Measurements from ENCODE around the gene LY6G5B. TPM values are rescaled to one million over a fixed set of nuclear protein-coding genes. Genes with fewer than 3 reads are reported as not detected.

Gene LY6G5B
- total RNA-seq, 2 donors from 2014 or later: 13.9 to 17.0 TPM

GRCh38 chr6:31658983-31659648, 10.7 kb upstream of the LY6G5B start:
- DNase-seq: no peak
- no peaks in the 10 kb centered on the region for H3K27me3 Mint-ChIP-seq (ENCODE audit: insufficient read depth)
- H3K36me3 Mint-ChIP-seq (ENCODE audit: low read depth): peaks cover 39% of the 10 kb centered on the region
- Histone ChIP-seq H3K36me3 (ENCODE audit: control insufficient read depth, insufficient read depth, low read length) (peaks cover 21% of the 10 kb centered on the region), H3K4me1 (ENCODE audit: control insufficient read depth, insufficient read depth, low read length) (peaks cover 11% of the 10 kb centered on the region), H3K27ac (ENCODE audit: low read depth, low read length) (no peak overlapping the region), H3K9me3 (ENCODE audit: control insufficient read depth, low read length) (no peaks in the 10 kb centered on the region), H3K27me3 (ENCODE audit: control insufficient read depth, insufficient read depth, low read length, poor library complexity, severe bottlenecking) (no peaks in the 10 kb centered on the region), H3K4me3 (ENCODE audit: low read length) (peak overlapping the region; percentile 99), H3K9ac (ENCODE audit: extremely low read depth, low read length, poor library complexity, severe bottlenecking) (no peak overlapping the region)
- H3K4me3 Mint-ChIP-seq: peak overlapping the region; percentile 83
- no peaks in the 10 kb centered on the region for H3K9me3 Mint-ChIP-seq
- TF ChIP-seq, protein P1, sequence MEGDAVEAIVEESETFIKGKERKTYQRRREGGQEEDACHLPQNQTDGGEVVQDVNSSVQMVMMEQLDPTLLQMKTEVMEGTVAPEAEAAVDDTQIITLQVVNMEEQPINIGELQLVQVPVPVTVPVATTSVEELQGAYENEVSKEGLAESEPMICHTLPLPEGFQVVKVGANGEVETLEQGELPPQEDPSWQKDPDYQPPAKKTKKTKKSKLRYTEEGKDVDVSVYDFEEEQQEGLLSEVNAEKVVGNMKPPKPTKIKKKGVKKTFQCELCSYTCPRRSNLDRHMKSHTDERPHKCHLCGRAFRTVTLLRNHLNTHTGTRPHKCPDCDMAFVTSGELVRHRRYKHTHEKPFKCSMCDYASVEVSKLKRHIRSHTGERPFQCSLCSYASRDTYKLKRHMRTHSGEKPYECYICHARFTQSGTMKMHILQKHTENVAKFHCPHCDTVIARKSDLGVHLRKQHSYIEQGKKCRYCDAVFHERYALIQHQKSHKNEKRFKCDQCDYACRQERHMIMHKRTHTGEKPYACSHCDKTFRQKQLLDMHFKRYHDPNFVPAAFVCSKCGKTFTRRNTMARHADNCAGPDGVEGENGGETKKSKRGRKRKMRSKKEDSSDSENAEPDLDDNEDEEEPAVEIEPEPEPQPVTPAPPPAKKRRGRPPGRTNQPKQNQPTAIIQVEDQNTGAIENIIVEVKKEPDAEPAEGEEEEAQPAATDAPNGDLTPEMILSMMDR (conservative IDR thresholded peaks at IDR 0.05): no peak
- peaks cover 27% of the 10 kb centered on the region for H3K4me1 Mint-ChIP-seq
- H3K27ac Mint-ChIP-seq: peak overlapping the region; percentile 92
- WGBS, 2 experiments (ENCODE audit: insufficient coverage in 1 of 2, insufficient read length in 1 of 2): 93 to 100% methylated on average over 5 to 13 of the region's 13 CpGs

- Histone ChIP-seq H3K27ac (ENCODE audit: low read depth, low read length) (peak overlapping the region; percentile 73), H3K9me3 (ENCODE audit: control insufficient read depth, low read length) (no peaks in the 10 kb centered on the region), H3K4me1 (ENCODE audit: control insufficient read depth, insufficient read depth, low read length) (peaks cover 11% of the 10 kb centered on the region), H3K27me3 (ENCODE audit: control insufficient read depth, insufficient read depth, low read length, poor library complexity, severe bottlenecking) (no peaks in the 10 kb centered on the region), H3K9ac (ENCODE audit: extremely low read depth, low read length, poor library complexity, severe bottlenecking) (peak overlapping the region; percentile 75), H3K4me3 (ENCODE audit: low read length) (peak overlapping the region; percentile 99), H3K36me3 (ENCODE audit: control insufficient read depth, insufficient read depth, low read length) (peaks cover 21% of the 10 kb centered on the region)
- H3K27me3 Mint-ChIP-seq (ENCODE audit: insufficient read depth): no peaks in the 10 kb centered on the region
- 57 to 70% methylated on average over 9 to 13 of the region's 13 CpGs for WGBS, 2 experiments (ENCODE audit: insufficient coverage in 1 of 2, insufficient read length in 1 of 2)
- TF ChIP-seq, protein P1 (conservative IDR thresholded peaks at IDR 0.05): no peak
- peak overlapping the region; percentile 83 for H3K4me3 Mint-ChIP-seq
- H3K9me3 Mint-ChIP-seq: no peaks in the 10 kb centered on the region
- peaks cover 41% of the 10 kb centered on the region for H3K36me3 Mint-ChIP-seq (ENCODE audit: low read depth)
- peak overlapping the region; percentile 92 for H3K27ac Mint-ChIP-seq
- DNase-seq: peak; percentile 70
- H3K4me1 Mint-ChIP-seq: peaks cover 34% of the 10 kb centered on the region
These were observed 10.0 kb upstream of the LY6G5B start for GRCh38 chr6:31659649-31660380.

DNA sequence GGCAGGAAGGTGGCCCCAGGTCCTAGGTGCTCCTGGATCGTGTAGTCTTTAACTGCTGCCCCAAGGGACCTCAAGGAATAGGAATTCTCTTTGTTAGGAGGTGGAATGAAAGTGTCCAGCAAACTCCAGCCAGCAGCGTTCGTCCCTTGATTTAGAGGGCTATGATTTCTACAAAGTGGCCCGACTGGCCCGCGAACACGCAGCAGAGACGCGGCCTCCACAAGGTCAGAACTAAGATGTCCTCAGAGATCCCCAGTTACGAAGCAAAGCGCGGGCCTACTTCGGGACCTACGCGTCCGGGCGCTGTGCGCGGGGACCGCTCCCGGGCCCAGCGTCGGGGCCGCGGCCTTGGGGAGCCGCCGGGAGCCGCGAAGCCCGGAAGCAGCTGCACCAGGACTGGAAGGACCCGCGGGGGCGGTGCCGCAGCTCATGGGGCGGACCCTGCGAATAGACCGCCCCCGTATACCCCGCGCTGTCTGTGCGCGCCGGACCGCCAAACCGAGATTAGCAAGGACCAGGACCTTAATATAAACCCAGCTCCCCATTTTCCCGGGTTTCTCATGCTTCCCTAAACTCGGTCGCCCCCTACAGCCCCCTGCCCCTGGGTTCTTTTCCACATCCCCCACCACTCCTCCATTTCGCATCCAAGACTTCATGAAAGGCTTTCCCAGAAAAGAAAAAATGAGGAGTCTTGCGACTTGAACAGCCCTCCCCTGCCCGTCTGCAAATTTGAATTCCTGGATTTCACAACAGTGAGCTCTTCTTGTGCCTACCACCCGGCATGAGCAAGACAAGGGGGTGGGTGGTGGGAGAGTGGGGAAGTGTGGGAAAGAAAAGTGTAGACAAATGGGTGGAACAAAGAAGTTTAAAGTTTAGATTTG, 9.2 kb upstream of the LY6G5B start, which contains the start of gene C6orf47:
C6orf47 (minus strand) TSS at position 398 of the 881 bp plus-strand sequence. CDS start 831 bp downstream, outside the sequence.
- Mint-ChIP-seq H3K27ac (peak within 1 kb of the TSS; percentile 92), H3K9me3 (no peaks in the 10 kb centered on the region), H3K4me3 (peak within 1 kb of the TSS; percentile 83), H3K4me1 (peaks cover 33% of the 10 kb centered on the region), H3K27me3 (ENCODE audit: insufficient read depth) (no peaks in the 10 kb centered on the region), H3K36me3 (ENCODE audit: low read depth) (peaks cover 40% of the 10 kb centered on the region)
- no peaks in the 10 kb centered on the region for H3K27me3 ChIP-seq (ENCODE audit: control insufficient read depth, insufficient read depth, low read length, poor library complexity, severe bottlenecking)
- H3K9me3 ChIP-seq (ENCODE audit: control insufficient read depth, low read length): no peaks in the 10 kb centered on the region
- WGBS, 2 experiments (ENCODE audit: insufficient coverage in 1 of 2, insufficient read length in 1 of 2): 1 to 2% methylated on average over 29 to 52 of the region's 52 CpGs
- TF ChIP-seq, protein P1 (conservative IDR thresholded peaks at IDR 0.05): no peak
- peak; percentile 92 for DNase-seq
- peaks cover 11% of the 10 kb centered on the region for H3K4me1 ChIP-seq (ENCODE audit: control insufficient read depth, insufficient read depth, low read length)
- peaks cover 21% of the 10 kb centered on the region for H3K36me3 ChIP-seq (ENCODE audit: control insufficient read depth, insufficient read depth, low read length)
- H3K9ac ChIP-seq (ENCODE audit: extremely low read depth, low read length, poor library complexity, severe bottlenecking): peak within 1 kb of the TSS; percentile 75
- H3K4me3 ChIP-seq (ENCODE audit: low read length): peak within 1 kb of the TSS; percentile 99
- peak within 1 kb of the TSS; percentile 73 for H3K27ac ChIP-seq (ENCODE audit: low read depth, low read length)

Measured in endodermal cell (in vitro differentiated cells).